WTC11 (cell line): ENCODE data around the gene FAM167B. TPM values are rescaled to one million over a fixed set of nuclear protein-coding genes. Genes with fewer than 3 reads are reported as not detected.

ENCODE experiments used
- ATAC-seq: fragments of 200-7000 bp; cut with Tn5 transposase; 2 replicates; pipeline ENCODE4 v1.10.0; 2021; ENCODE audit warnings: mild to moderate bottlenecking, moderate library complexity
- CTCF ChIA-PET: fragments of 300-600 bp; sonication (Branson Sonifier 250); formaldehyde crosslinking; loops from one replicate; lab custom pipeline; 2021; ENCODE audit warnings: antibody characterized with exemption; lab: Charles Lee
- POLR2A ChIA-PET: fragments of 350-600 bp; sonication (Branson Sonifier 250); formaldehyde crosslinking; loops from one replicate; lab custom pipeline; 2021; ENCODE audit warnings: antibody characterized with exemption; lab: Charles Lee
- DNase-seq: peaks from one replicate; pipeline ENCODE4 v3.0.0; 2021; ENCODE audit warnings: low spot score
- H3K27ac Mint-ChIP-seq: 2 replicates; pipeline ENCODE4 v1.8.0; 2021; ENCODE audit warnings: mixed read lengths
- H3K27me3 Mint-ChIP-seq: 2 replicates; pipeline ENCODE4 v1.8.0; 2021; ENCODE audit warnings: low read depth, mild to moderate bottlenecking, moderate library complexity, mixed read lengths
- H3K36me3 Mint-ChIP-seq: 2 replicates; pipeline ENCODE4 v1.8.0; 2021; ENCODE audit warnings: mixed read lengths
- H3K4me1 Mint-ChIP-seq: 2 replicates; pipeline ENCODE4 v1.8.0; 2022; ENCODE audit warnings: mixed read lengths
- H3K4me3 Mint-ChIP-seq: 2 replicates; pipeline ENCODE4 v1.8.0; 2021; ENCODE audit warnings: mild to moderate bottlenecking, moderate library complexity, mixed read lengths
- H3K9me3 Mint-ChIP-seq: 2 replicates; pipeline ENCODE4 v1.8.0; 2021; ENCODE audit warnings: mixed read lengths
- AFF4 ChIP-seq: sonication (generic); formaldehyde crosslinking; IDR thresholded peaks from 2 replicates; pipeline ENCODE4 v1.8.1; 2023; ENCODE audit warnings: mild to moderate bottlenecking, missing genetic modification reagents, borderline replicate concordance
- ARID4B ChIP-seq: sonication (generic); formaldehyde crosslinking; IDR thresholded peaks from 2 replicates; pipeline ENCODE4 v1.8.0; 2023; ENCODE audit warnings: missing genetic modification reagents, mild to moderate bottlenecking, borderline replicate concordance
- ATF3 ChIP-seq: sonication (generic); formaldehyde crosslinking; conservative IDR thresholded peaks from 2 replicates; pipeline ENCODE4 v1.8.1; 2022; ENCODE audit warnings: mild to moderate bottlenecking, missing genetic modification reagents
- FOXJ3 ChIP-seq: sonication (generic); formaldehyde crosslinking; IDR thresholded peaks from 2 replicates; pipeline ENCODE4 v1.9.0; 2021; ENCODE audit warnings: missing genetic modification reagents, mild to moderate bottlenecking, borderline replicate concordance
- FOXP1 ChIP-seq: sonication (generic); formaldehyde crosslinking; IDR thresholded peaks from 2 replicates; pipeline ENCODE4 v1.8.0; 2022; ENCODE audit warnings: missing genetic modification reagents, mild to moderate bottlenecking, moderate library complexity, borderline replicate concordance
- GABPB1 ChIP-seq: sonication (generic); formaldehyde crosslinking; IDR thresholded peaks from 2 replicates; pipeline ENCODE4 v1.8.1; 2023; ENCODE audit warnings: mild to moderate bottlenecking, missing genetic modification reagents
- GRHL2 ChIP-seq: fragments of 250-450 bp; sonication (Bioruptor Pico); IDR thresholded peaks from 2 replicates; pipeline ENCODE4 v1.8.0; 2022; ENCODE audit warnings: mild to moderate bottlenecking, moderate library complexity; ENCODE audit not compliant: insufficient replicate concordance, severe bottlenecking
- MAX ChIP-seq: sonication (generic); formaldehyde crosslinking; IDR thresholded peaks from 2 replicates; pipeline ENCODE4 v1.8.0; 2022; ENCODE audit warnings: mild to moderate bottlenecking, missing genetic modification reagents
- NFE2L1 ChIP-seq: sonication (generic); formaldehyde crosslinking; IDR thresholded peaks from 2 replicates; pipeline ENCODE4 v1.8.1; 2023; ENCODE audit warnings: missing genetic modification reagents
- NR2C2 ChIP-seq: sonication (generic); formaldehyde crosslinking; IDR thresholded peaks from 2 replicates; pipeline ENCODE4 v1.8.0; 2022; ENCODE audit warnings: mild to moderate bottlenecking, missing genetic modification reagents
- SMAD3 ChIP-seq: sonication (generic); formaldehyde crosslinking; IDR thresholded peaks from 2 replicates; pipeline ENCODE4 v1.8.0; 2022; ENCODE audit warnings: missing genetic modification reagents, mild to moderate bottlenecking, borderline replicate concordance
- SMAD4 ChIP-seq: sonication (generic); formaldehyde crosslinking; IDR thresholded peaks from 2 replicates; pipeline ENCODE4 v1.8.0; 2022; ENCODE audit warnings: mild to moderate bottlenecking, missing genetic modification reagents
- TEAD1 ChIP-seq: sonication (generic); formaldehyde crosslinking; IDR thresholded peaks from 2 replicates; pipeline ENCODE4 v1.8.0; 2022; ENCODE audit warnings: mild to moderate bottlenecking, missing genetic modification reagents
- TEAD4 ChIP-seq: sonication (generic); formaldehyde crosslinking; IDR thresholded peaks from 2 replicates; pipeline ENCODE4 v1.8.0; 2022; ENCODE audit warnings: mild to moderate bottlenecking, missing genetic modification reagents
- TP53 ChIP-seq: sonication (generic); formaldehyde crosslinking; IDR thresholded peaks from 2 replicates; pipeline ENCODE4 v1.8.1; 2023; ENCODE audit warnings: mild to moderate bottlenecking, missing genetic modification reagents
- ZBTB21 ChIP-seq: sonication (generic); formaldehyde crosslinking; IDR thresholded peaks from 2 replicates; pipeline ENCODE4 v1.8.1; 2023; ENCODE audit warnings: mild to moderate bottlenecking, missing genetic modification reagents, borderline replicate concordance
- ZNF219 ChIP-seq: sonication (generic); formaldehyde crosslinking; IDR thresholded peaks from 2 replicates; pipeline ENCODE4 v1.8.0; 2023; ENCODE audit warnings: missing genetic modification reagents, mild to moderate bottlenecking, borderline replicate concordance
- ZNF281 ChIP-seq: sonication (generic); formaldehyde crosslinking; IDR thresholded peaks from 2 replicates; pipeline ENCODE4 v1.8.0; 2023; ENCODE audit warnings: mild to moderate bottlenecking, missing genetic modification reagents
- ZNF423 ChIP-seq: fragments of 250-450 bp; sonication (Bioruptor Pico); IDR thresholded peaks from 2 replicates; pipeline ENCODE4 v2.1.2; 2022; ENCODE audit warnings: mild to moderate bottlenecking, moderate library complexity
- total RNA-seq: library from RNA; stranded (reverse); gene quantifications from 3 replicates; pipeline ENCODE4 v1.2.3, GENCODE V29; 2021

FAM167B gene
- total RNA-seq, 1 experiment from 2014 or later: 5.4 TPM

GRCh38 chr1:32240140-32240951 lies 6.7 kb upstream of the FAM167B start (continued):
- peak; percentile 91 for TF ChIP-seq TP53
- TF ChIP-seq FOXJ3: no peak
- no peak for TF ChIP-seq NR2C2 (CRISPR knock-in tag)
- TF ChIP-seq ZNF219 (CRISPR knock-in tag): no peak
- peak; percentile 74 for TF ChIP-seq ZNF423 (CRISPR knock-in tag)
- 0 out of 2 replicates have a peak, but pooled peaks have one; percentile 8 for TF ChIP-seq ATF3 (CRISPR knock-in tag)
- TF ChIP-seq SMAD3 (CRISPR knock-in tag): 0 out of 2 replicates have a peak, but pooled peaks have one; percentile 74
- TF ChIP-seq FOXP1 (CRISPR knock-in tag): 0 out of 2 replicates have a peak, but pooled peaks have one; percentile 66
- TF ChIP-seq TEAD1 (CRISPR knock-in tag): 0 out of 2 replicates have a peak, but pooled peaks have one; percentile 45
- no peak; the same call in 1 of the 2 replicates for TF ChIP-seq MAX (CRISPR knock-in tag)
- peak; percentile 54; the same call in 1 of the 2 replicates for TF ChIP-seq NFE2L1 (CRISPR knock-in tag)
- TF ChIP-seq SMAD4 (CRISPR knock-in tag): no peak

- peak overlapping the region; percentile 84 for H3K4me3 Mint-ChIP-seq
- peak overlapping the region; percentile 78 for H3K27ac Mint-ChIP-seq
- ChIA-PET CTCF (interaction anchor here (0.6 to 4.9 kb wide), 16 partner anchors 8 to 122 kb away, joined by 3 to 75 read pairs (median 5); partner anchors contain the start of genes CCDC28B, EIF3I, HDAC1 and TMEM234), POLR2A (interaction anchor here (0.6 to 3.2 kb wide), 16 partner anchors 8 to 168 kb away, joined by 3 to 30 read pairs (median 6); partner anchors contain the start of genes BSDC1, CCDC28B, HDAC1 and IQCC)
- no peaks in the 10 kb centered on the region for H3K9me3 Mint-ChIP-seq
- DNase-seq (peak; percentile 67), ATAC-seq (peak; percentile 10)
- peaks cover 3% of the 10 kb centered on the region; the same call in 1 of the 2 replicates for H3K27me3 Mint-ChIP-seq
- H3K4me1 Mint-ChIP-seq: peaks cover 21% of the 10 kb centered on the region
- peaks cover under 1% of the 10 kb centered on the region; the same call in 1 of the 2 replicates for H3K36me3 Mint-ChIP-seq
- TF ChIP-seq ZBTB21 (CRISPR knock-in tag): no peak
- TF ChIP-seq AFF4 (CRISPR knock-in tag): no peak
- peak; percentile 49; the same call in 1 of the 2 replicates for TF ChIP-seq GABPB1 (CRISPR knock-in tag)
- peak; percentile 83 for TF ChIP-seq MAX (CRISPR knock-in tag)
- TF ChIP-seq TEAD4: no peak
- no peak for TF ChIP-seq GRHL2
- TF ChIP-seq TEAD1 (CRISPR knock-in tag): 0 out of 2 replicates have a peak, but pooled peaks have one; percentile 24
- peak; percentile 26; the same call in 1 of the 2 replicates for TF ChIP-seq ARID4B (CRISPR knock-in tag)
- peak; percentile 67; the same call in 1 of the 2 replicates for TF ChIP-seq ZNF281
Observed at GRCh38 chr1:32241001-32241763, 5.8 kb upstream of the FAM167B start.
